ENCODE results near the gene SLC43A2.

SLC43A2 gene

DNA sequence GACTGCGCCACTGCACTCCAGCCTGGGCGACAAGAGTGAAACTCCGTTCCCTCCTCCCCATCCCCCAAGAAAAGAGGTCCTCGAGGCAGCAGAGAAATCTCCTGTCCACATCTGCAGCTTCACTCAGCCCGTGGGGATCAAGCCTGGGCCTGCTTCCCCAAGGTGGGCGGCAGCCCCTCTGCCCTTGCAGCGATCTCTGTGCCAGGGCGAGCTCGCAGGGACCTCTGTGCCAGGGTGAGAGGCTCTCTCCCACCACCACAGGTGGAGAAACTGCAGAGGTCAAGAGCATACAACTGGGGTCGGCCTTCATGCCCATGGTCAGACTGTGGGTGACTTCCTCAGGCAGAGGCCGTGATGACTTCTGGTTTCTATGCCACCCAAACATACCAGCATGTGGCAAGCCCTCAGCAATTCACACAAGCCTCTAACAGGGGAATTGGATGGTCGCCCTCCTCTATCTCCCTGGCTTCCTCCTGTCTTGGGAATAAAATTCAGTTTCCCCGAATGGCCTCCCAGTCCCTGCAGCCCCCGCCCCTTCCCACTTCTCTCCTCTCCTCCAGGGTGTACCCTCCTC is 5.5 kb downstream of the SLC43A2 start:
- DNase-seq (ENCODE audit: low read depth), result no peak

DNA sequence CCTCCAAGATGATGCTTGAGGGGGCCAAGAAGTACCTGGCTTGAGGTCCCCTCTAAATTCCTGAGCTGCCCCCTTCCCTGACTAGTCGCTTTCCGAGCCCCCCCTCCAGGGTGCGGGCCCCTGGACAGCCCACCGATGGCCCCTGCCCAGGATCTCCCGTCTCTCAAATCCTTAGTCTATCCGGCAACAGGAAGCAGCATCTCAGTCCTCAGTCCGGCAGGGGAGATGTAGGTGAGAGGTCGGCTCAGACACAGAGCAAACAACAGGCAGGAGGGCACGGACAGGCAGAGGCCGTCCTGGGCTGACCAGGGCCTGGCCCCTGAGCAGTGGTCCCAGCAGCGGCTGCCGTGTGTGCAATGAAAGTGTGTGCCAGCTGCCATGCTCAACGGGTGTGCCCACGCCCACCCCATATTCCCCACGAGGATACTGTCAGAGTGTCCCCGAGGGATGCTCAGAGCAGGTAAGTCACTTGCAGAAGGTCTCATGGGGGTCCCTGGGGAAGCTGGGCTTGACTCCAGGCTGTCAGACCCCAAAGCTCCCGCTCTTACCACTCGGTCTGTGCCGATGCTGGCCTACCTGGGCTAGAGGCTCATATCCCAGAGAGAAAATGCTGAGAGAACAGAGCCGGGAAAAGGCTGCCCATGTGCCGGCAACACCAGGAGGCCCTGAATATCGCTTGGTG is 7.2 kb downstream of the SLC43A2 start:
- DNase-seq (ENCODE audit: low read depth), result no peak

DNA sequence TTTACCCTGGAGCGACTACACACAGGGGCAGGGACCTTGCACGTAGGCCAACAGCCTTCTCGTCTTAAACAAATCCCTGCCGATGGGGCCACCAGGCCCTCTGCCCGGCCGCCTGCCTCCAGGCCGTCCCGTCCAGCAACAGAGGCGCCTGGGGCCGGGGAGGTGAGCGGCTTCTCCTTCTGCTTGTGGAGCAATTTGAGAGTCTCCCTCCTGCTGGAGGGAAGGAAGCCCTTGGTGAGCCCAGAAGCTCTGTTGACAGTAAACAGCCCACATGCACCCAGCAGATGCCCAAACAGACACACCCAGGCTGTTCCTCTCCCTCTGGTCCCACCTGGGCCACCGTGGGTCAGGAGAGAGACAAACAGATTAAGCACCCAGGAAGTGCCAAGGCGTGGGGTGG is 8.1 kb downstream of the SLC43A2 start:
- no peak for DNase-seq (ENCODE audit: low read depth)

DNA sequence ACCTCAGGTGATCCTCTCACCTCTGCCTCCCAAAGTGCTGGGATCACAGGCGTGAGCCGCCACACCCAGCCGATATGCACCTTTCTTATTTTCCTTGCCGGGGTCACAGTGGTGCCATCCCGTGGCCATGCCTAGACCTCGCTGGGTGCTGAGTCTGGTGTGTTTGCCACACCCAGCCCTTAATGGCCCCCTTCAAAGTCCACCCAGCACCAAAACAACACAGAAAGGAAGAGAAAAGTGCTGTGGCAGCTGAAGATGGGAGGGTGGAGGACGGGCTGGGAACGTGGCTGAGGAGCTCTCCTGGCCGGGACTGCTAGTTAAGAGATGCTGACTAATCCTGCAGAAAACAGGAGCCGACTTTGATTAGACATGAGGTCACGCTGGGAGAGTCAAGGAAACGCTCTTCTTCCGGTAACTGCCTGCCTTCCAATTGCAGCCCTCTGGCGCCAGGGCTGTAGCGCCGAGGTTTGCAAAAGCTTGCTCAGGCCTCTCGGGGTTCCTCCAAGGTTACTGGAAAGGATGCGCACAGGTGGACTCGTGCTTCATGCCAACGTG is 10.9 kb downstream of the SLC43A2 start:
- no peak for DNase-seq (ENCODE audit: low read depth)

DNA sequence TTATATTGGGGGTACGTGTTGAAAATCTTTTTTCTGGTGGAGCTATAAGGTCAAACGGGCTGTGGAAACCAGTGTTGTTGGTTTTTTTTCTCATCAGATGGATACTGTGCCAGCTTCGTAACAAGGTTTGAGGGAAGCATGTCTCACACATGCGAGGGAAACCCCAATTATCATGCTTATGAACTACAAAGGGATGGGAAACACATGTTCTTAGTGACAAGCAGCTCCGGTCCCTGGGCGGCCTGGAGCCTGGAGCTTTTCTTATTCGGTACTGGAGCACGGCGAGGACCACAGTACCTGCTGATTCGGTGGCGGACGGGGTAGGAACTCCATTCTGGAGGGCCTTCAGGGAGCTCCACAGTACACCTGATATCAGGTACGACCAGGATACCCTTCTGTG is 12.5 kb downstream of the SLC43A2 start:
- no peak for DNase-seq (ENCODE audit: low read depth)

DNA sequence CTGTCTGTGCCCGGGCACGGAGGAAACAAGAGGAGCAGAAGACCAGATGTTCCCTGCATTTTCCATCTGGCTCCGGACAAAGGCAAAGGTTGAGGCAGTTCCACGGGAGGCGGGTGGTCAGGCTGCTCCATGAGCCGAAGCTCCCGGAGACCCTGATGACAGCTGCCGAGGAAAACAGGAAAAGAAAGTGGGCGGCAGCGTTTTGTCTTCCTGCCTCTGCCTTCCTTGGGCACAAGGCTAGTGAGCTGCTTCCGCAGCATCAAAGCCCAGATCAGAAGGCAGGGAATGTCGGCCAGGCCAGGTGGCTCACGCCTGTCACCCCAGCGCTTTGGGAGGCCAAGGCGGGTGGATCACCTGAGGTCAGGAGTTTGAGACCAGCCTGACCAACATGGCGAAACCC is 16.2 kb downstream of the SLC43A2 start:
- no peak for DNase-seq (ENCODE audit: low read depth)

DNA sequence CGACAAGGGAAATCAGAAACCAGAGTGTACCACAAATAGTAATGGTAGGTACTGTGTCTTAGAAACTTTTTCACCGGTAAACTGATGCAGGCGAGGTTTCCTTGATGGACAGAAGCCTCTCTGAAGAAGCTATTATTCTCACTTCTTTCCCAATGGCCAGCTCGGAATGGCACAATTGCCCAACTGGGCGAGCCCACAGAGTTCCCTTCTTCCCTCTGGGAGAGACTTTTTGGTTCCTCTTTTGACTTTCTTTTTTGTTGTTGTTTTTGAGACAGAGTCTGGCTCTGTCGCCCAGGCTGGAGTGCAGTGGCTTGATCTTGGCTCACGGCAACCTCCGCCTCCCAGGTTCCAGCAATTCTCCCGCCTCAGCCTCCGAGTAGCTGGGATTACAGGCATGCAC is 16.9 kb downstream of the SLC43A2 start:
- no peak for DNase-seq (ENCODE audit: low read depth)

DNA sequence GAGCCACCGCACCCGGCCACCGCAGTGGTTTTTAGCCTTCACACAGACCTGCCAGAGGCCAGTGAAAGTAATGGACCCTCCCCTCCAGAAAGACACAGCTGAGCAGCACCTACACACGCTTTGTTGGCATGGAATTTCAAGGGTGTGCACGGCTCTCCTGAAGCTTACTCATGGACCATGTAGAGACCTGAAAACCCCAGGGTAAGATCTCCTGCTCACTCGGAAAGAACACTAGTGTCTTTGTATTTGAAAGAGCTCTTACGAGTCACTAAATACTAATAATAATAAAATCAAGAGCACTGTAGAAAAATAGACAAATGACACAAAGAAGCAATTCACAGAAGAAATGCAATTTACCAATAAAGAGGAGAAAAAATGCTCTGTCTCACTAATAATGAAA is 20.0 kb downstream of the SLC43A2 start:
- no peak for DNase-seq (ENCODE audit: low read depth)

DNA sequence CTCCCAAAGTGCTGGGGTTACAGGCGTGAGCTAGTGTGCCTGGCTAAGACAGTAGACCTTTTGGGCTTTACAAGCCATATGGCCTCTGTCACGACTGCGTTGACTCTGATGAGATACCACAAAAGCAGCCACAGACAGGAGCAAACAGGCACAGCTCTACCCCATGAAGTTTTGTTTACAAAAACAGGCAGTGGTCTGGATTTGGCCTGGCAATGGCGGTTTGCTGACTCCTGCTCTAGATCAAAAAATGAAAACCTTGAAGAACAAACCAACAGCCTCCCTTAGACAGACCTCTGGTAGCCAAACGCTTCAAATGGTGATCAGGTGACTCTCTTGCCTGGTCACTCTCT is 20.7 kb downstream of the SLC43A2 start:
- DNase-seq (ENCODE audit: low read depth), result no peak

DNA sequence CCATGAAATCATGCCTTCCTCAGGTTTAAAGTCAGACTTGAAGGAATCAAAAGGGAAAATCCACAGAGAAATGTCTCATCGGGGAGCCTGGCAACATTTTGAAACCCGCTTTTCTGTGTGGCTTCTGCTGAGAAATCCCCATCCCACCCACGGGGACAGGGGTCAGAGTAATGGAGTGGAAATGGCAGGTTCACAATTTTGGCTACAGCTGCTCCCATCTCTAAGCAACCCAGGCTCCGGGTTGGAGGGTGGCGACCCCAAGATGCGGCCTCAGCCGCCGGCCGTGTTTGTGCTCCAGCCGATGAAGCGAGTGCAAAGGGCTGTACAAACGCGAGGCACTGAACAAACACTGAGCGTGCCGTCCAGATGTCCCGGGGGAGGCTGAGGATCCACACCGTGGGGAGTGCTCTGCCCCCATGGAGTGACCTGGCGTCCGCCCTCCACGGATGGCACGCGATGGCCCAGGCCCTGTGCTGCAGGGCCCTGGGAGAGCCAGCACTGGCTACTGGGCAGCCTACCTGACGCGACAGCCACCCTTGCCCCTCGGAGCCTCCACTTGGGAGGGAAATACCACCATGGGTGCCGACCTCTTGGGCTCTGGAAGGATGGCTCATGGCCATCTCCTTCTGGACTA is 22.2 kb downstream of the SLC43A2 start:
- DNase-seq (ENCODE audit: low read depth), result no peak

DNA sequence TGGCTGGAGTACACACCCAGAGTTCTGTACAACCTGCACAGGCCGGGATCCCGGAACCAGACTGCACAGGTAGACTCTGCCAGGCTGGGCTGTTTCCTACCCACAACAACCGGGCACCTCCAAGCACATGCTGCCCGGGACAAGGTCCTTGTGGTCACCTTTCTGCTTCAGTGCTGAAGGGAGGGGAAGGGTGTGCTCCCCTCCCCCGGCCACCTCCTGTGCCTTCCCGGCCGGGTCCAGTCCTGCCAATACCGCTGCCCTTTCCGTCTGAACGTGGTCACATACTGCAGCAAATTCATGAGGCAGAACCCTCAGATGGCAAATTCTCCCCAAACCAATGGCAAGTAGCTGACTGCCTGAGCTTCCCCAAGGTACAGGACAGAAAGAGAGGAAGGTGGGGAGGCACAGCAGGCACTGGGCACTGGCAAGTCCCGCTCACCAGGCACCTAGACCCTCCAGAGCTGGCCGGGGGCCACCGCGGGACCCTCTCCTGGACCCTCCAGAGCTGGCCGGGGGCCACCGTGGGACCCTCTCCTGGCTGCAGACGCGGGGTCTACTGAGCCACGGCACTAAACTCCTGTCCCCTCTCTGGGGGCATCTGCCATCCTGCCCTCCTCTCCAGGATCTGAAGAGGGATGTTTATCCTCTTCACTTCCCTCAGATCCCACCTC is 22.8 kb downstream of the SLC43A2 start:
- DNase-seq (ENCODE audit: low read depth), result no peak

DNA sequence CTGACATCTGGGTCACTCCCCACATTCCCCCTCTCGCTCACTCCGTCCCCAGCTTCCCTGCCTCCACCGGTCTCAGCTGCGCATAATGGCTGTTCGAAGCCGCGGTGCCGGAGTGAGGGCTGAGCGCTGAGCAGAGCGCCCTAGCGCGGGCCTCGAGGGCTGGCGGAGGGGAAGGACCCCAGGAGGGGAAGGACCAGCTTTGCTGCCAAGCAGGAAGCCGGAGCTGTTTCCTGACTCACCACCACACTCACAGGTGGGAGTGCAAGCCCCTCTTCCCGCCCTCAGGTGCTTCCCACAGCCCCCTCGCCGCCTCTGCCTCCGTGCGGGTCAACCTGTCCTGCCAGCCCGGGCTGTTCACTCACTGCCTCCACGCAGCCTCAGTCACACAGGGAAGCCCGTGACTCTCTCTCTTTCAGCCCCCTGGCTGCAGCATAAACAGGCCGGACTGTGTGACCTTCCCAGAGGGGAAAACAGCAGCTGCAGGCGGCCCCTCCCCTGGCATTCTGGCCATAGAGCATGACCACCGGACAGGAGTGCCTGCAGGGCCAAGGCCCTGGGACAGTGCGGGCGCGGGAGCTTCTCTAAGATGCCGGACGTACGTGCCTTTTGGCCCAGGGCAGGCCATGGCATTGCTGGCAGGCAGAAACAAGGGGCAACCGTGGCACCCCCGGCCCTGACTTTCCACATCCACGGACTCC is 23.7 kb downstream of the SLC43A2 start:
- no peak for DNase-seq (ENCODE audit: low read depth)

DNA sequence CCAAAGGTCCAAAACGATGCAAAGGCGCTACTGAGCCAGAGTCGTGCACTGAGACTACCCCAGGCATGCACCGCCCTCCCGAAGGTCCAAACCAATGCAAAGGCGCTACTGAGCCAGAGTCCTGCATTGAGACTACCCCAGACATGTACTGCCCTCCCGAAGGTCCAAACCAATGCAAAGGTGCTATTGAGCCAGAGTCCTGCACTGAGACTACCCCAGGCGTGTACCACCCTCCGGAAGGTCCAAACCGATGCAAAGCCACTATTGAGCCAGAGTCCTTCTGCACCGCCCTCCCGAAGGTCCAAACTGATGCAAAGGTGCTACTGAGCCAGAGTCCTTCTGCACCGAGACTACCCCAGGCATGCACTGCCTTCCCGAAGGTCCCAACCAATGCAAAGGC is 27.1 kb downstream of the SLC43A2 start:
- DNase-seq (ENCODE audit: low read depth), result no peak

DNA sequence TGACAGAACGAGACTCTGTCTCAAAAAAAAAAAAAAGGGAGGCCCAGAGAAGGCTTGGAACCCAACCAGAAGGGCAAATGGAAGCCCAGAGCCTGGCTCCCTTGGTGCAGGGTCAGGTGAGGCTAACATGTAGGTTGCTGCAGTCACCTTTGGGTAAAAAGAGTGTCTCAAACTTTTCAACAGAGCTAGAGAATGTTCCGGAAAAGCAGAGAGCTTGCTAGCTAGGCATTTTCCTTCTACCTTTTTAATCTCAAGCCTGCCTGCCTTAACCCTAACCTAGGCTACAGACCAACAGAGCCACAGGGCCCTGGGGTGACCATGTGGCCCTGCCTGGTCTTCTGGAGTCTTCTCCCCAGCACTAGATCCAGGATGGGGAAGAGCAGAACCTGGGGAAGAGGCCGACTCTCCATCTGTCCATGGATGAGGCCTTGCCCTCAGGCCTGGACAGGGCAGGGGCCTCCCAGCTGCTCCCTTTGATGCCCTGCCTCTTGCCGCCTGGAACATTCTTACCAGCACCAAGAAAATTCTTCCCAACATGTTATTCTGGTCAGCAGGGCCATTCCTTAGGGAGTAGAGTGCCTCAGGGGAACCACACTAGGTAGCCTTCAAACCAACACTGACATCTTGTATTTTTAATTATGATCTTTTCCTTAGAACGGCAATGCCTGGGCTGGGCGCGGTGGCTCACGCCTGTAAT is 30.1 kb downstream of the SLC43A2 start:
- no peak for DNase-seq (ENCODE audit: low read depth)

DNA sequence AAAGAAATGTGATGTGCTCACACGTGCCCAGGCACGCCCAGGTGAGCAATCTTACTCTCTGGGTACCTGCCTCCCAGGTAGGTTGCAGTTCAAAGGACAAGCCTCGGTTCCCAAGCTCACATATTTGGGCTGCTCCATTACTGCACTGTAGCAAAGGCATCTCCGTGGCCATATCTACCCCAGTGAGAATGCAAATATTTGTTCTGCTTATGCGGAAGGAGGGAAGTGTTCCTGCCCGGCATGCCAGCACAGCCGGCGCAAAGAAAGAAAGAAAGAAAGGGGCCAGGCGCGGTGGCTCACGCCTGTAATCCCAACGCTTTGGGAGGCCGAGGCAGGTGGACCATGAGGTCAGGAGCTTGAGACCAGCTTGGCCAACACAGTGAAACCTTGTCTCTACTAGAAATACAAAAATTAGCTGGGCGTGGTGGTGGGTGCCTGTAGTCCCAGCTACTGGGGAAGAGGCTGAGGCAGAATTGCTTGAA is 30.7 kb downstream of the SLC43A2 start:
- no peak for DNase-seq (ENCODE audit: low read depth)

DNA sequence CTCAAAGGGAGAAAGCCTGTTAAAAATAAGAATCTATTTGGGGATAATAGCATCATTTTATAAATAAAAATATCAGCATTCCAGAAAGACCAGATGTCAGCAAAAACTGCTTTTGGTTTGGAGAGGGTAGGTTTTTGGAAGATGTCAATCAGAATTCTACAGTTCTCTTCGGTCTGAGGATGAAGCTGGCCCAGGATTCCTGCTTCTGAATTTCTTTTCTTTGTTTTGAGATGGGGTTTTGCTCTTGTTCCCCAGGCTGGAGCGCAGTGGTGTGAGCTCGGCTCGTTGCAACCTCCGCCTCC is 35.1 kb downstream of the SLC43A2 start:
- DNase-seq (ENCODE audit: low read depth), result no peak

DNA sequence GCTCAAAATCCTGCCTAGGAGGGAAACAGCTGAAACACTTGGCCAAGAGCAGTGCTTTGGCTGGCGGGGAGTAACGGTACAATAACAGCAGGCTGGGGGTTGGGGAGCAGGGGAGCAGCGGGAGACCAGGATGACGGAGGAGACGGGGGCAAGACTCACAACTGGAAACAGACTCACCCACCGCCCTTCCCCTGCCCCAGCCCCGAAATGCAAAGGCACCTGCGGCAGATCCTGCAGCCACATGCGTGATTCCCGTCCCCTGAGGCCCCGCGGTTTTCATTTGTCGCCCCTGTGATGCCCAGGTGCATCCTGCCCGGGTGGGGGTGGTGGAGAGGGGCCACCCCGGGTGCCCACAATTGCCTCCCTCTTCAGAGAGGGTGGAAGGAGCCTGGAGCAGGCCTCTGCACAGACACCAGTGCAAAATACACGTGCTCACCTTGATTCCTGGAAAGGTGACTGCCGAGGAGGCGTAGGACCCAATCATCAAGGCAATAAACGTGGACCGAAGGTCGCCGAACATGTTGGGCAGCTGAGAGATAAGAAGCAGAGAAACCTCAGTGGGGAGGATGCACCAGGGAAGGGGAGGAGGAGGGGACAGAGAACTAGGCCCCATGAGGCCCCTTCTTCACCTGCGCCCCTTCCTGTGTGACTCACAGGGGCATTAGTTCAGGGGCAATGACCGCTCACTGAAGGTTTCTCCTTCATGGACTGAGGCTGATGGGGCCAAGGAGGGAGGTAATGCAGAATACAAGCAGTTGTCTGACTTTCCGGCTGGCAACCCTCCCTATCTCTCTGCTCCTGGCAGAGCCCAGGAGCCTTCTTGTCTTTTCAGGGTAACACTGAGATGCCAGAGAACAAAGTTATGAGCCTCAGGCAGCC is 35.6 kb downstream of the SLC43A2 start:
- DNase-seq (ENCODE audit: low read depth), result no peak

DNA sequence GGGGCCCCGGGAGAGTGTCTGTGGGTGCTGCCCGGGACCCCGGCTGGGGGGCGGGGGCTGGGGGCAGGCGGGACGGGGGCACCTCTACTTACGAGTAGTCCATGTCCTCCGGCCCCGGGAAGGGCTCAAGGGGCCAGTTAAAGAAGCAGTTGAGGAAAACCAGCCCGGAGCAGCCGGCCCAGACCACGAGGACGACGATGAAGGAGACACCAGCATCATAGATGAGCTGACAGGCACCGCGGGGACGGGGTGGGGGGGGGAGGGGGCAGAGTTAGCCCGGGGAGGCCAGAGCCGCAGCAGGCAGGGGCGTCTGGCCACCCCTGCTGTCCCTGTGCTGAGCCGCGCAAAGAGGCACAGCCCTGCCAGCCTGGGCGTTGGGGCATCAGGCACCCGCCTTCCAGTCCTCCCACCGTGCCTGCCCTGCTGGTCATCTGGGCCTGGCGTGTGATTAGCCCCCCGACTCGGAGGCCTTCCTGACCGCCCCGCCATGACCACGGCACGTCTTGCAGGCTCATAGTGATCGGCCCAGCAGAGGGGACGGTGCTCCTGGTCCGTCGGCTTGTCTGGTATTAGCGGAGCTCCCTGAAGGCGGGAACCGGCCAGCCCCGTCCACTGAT is 37.1 kb downstream of the SLC43A2 start:
- DNase-seq (ENCODE audit: low read depth), result no peak

DNA sequence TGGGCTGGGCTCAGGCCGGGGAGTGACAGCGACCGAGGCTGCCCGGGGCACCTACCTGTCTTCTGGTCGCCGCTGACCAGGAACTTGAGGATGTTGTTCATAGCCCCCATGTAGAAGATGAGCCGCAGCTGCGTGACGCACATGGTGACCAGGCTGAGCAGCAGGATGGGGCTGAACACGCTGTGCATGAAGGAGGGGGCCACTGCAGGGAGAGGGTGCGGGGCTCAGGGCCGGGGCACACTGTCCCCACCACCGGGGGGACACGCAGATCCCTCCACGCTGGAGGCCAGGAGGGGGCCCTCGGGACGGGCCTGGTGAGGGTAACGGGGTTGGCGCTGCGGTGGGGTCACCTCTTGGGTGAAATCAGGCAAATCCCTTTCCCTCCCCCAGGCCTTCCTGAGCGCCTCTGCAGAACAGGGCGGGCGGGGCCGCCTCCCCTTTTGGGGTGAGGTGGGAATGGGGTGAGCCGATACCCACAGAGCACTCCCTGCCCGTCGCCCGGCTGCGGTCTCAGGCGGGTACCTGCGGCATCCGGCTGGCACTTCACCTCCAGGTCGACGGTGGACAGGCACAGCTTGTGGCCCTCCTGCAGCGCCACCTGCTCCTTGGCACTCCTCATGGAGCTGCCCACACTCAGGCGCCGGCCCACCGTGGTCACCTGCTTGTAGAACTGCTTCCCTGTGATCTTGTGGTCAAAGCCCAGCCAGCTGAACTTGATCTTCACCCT is 37.7 kb downstream of the SLC43A2 start:
- DNase-seq (ENCODE audit: low read depth), result no peak
